ENCODE results near the gene GAS5. TPM values are rescaled to one million over a fixed set of nuclear protein-coding genes. Genes with fewer than 3 reads are reported as not detected.

Gene GAS5
- 282 TPM for total RNA-seq
- long read RNA-seq, transcript GAS5-218 (11 exons, 565 nt), result minor isoform, 5 of 90 reads
- long read RNA-seq, transcript GAS5-221 (12 exons, 632 nt), result major isoform, 33 of 90 reads
- long read RNA-seq, partial matches to known transcripts, result 4 of 90 reads
- long read RNA-seq, other reads (novel, unspliced or antisense), result 46 of 90 reads

- peak within 1 kb of the TSS; percentile 95 for H3K27ac ChIP-seq
- H3K9me3 ChIP-seq, result no peaks in the 10 kb centered on the region
- peaks cover 51% of the 10 kb centered on the region for H3K4me1 ChIP-seq
- DNase-seq (peak; percentile 100), ATAC-seq (peak; percentile 93 to 96)
- H3K36me3 ChIP-seq, result peaks cover 40% of the 10 kb centered on the region
- intact Hi-C loops (cut with DNase I), result no loop called here
- no peaks in the 10 kb centered on the region for H3K27me3 ChIP-seq (ENCODE audit: low read depth)
- TF ChIP-seq CTCF (IDR thresholded peaks at IDR 0.05), result no peak
- H3K4me3 ChIP-seq, result peak within 1 kb of the TSS; percentile 86
Measured at GRCh38 chr1:173867753-173868265, at the start of gene GAS5. Gene GAS5, minus strand, starts transcription at chr1:173867989.

GRCh38 chr1:173917149-173917548 lies 49.4 kb upstream of the GAS5 start, which contains the start of gene SERPINC1:
Gene SERPINC1, minus strand, starts transcription at chr1:173917327. Its CDS starts 68 bp downstream, at chr1:173917259.
- no peaks in the 10 kb centered on the region for H3K9me3 ChIP-seq
- intact Hi-C loops (cut with DNase I), result no loop called here
- no peak within 1 kb of the TSS for H3K4me3 ChIP-seq
- TF ChIP-seq CTCF (IDR thresholded peaks at IDR 0.05), result no peak
- DNase-seq, result no peak
- H3K36me3 ChIP-seq, result no peaks in the 10 kb centered on the region
- no peak within 1 kb of the TSS for H3K27ac ChIP-seq
- no peak for ATAC-seq
- H3K27me3 ChIP-seq (ENCODE audit: low read depth), result no peaks in the 10 kb centered on the region
- no peaks in the 10 kb centered on the region for H3K4me1 ChIP-seq

- no peaks in the 10 kb centered on the region for H3K36me3 ChIP-seq
- intact Hi-C loops (cut with DNase I), result no loop called here
- no peak for DNase-seq
- no peak for TF ChIP-seq CTCF (IDR thresholded peaks at IDR 0.05)
- no peaks in the 10 kb centered on the region for H3K27me3 ChIP-seq (ENCODE audit: low read depth)
- no peaks in the 10 kb centered on the region for H3K9me3 ChIP-seq
- H3K4me3 ChIP-seq, result no peak overlapping the region
- H3K4me1 ChIP-seq, result no peaks in the 10 kb centered on the region
- no peak overlapping the region for H3K27ac ChIP-seq
- ATAC-seq, result no peak
Measured at GRCh38 chr1:173916667-173917066, 48.9 kb upstream of the GAS5 start.

- Histone ChIP-seq H3K36me3 (no peaks in the 10 kb centered on the region), H3K27me3 (ENCODE audit: low read depth) (no peaks in the 10 kb centered on the region), H3K9me3 (no peaks in the 10 kb centered on the region), H3K27ac (no peak overlapping the region), H3K4me1 (no peaks in the 10 kb centered on the region), H3K4me3 (no peak overlapping the region)
- DNase-seq, result no peak
- intact Hi-C loops (cut with DNase I), result no loop called here
- TF ChIP-seq CTCF (IDR thresholded peaks at IDR 0.05), result no peak
- no peak for ATAC-seq
Measured at GRCh38 chr1:173915596-173915995, 47.8 kb upstream of the GAS5 start.

- ATAC-seq (peak in 1 of 2 donors; percentile 47), DNase-seq (no peak)
- intact Hi-C loops (cut with DNase I), result no loop called here
- Histone ChIP-seq H3K9me3 (no peaks in the 10 kb centered on the region), H3K36me3 (no peaks in the 10 kb centered on the region), H3K4me1 (no peaks in the 10 kb centered on the region), H3K27me3 (ENCODE audit: low read depth) (no peaks in the 10 kb centered on the region), H3K27ac (no peak overlapping the region), H3K4me3 (no peak overlapping the region)
- TF ChIP-seq CTCF (IDR thresholded peaks at IDR 0.05), result peak; percentile 47
Measured at GRCh38 chr1:173914366-173914871, 46.6 kb upstream of the GAS5 start.
